GM21423 (cell line): ENCODE measurements around the gene PDIA6.
"Not testable (repeated sequence)": the region's sequence is repeated elsewhere in the genome, so short reads cannot be mapped to it uniquely, and the experiment has no call there.

Experiments used
- ATAC-seq: cut with Tn5 transposase; IDR thresholded peaks from one replicate; pipeline ENCODE4 v1.9.1; 2021; ENCODE audit warnings: mild to moderate bottlenecking, moderate library complexity; ENCODE audit not compliant: unreplicated experiment

PDIA6 gene

GRCh38 chr2:10811517-10811916 lies 1.1 kb downstream of the PDIA6 start:
- no peak for ATAC-seq

- peak; percentile 31 for ATAC-seq
Observed at GRCh38 chr2:10810202-10811161, 2.1 kb downstream of the PDIA6 start.

GRCh38 chr2:10806543-10806942 lies 6.0 kb downstream of the PDIA6 start:
- no peak for ATAC-seq

- not testable (repeated sequence) for ATAC-seq
Observed at GRCh38 chr2:10805990-10806389, 6.6 kb downstream of the PDIA6 start.

- ATAC-seq, result no peak
Observed at GRCh38 chr2:10802657-10803056, 9.9 kb downstream of the PDIA6 start.

GRCh38 chr2:10800163-10800562 lies 12.4 kb downstream of the PDIA6 start:
- no peak for ATAC-seq

GRCh38 chr2:10798783-10799182 lies 13.8 kb downstream of the PDIA6 start:
- no peak for ATAC-seq

GRCh38 chr2:10796703-10797102 lies 15.9 kb downstream of the PDIA6 start:
- ATAC-seq, result no peak

- no peak for ATAC-seq
Observed at GRCh38 chr2:10795508-10796046, 17.0 kb downstream of the PDIA6 start.

- ATAC-seq, result no peak
Observed at GRCh38 chr2:10794876-10795275, 17.7 kb downstream of the PDIA6 start.

GRCh38 chr2:10793816-10794215 lies 18.8 kb downstream of the PDIA6 start:
- ATAC-seq, result no peak

- ATAC-seq, result no peak
Observed at GRCh38 chr2:10792660-10793400, 19.8 kb downstream of the PDIA6 start.

GRCh38 chr2:10792001-10792634 lies 20.5 kb downstream of the PDIA6 start:
- no peak for ATAC-seq

- ATAC-seq, result peak; percentile 78
Observed at GRCh38 chr2:10790228-10790973, 22.2 kb downstream of the PDIA6 start.

GRCh38 chr2:10788855-10789254 lies 23.7 kb downstream of the PDIA6 start:
- no peak for ATAC-seq

- no peak for ATAC-seq
Observed at GRCh38 chr2:10787176-10787968, 25.2 kb downstream of the PDIA6 start.

GRCh38 chr2:10786240-10786982 lies 26.2 kb downstream of the PDIA6 start:
- no peak for ATAC-seq

- no peak for ATAC-seq
Observed at GRCh38 chr2:10785260-10785659, 27.3 kb downstream of the PDIA6 start.

- ATAC-seq, result no peak
Observed at GRCh38 chr2:10784719-10785118, 27.9 kb downstream of the PDIA6 start.
